HG02973 (cell line): Measurements from ENCODE around the gene FMO2.
"Not testable (repeated sequence)": the region's sequence is repeated elsewhere in the genome, so short reads cannot be mapped to it uniquely, and the experiment has no call there.

Experiments used
- ATAC-seq: cut with Tn5 transposase; IDR thresholded peaks from one replicate; pipeline ENCODE4 v1.9.1; 2021; ENCODE audit warnings: moderate library complexity; ENCODE audit not compliant: unreplicated experiment

FMO2 gene

DNA sequence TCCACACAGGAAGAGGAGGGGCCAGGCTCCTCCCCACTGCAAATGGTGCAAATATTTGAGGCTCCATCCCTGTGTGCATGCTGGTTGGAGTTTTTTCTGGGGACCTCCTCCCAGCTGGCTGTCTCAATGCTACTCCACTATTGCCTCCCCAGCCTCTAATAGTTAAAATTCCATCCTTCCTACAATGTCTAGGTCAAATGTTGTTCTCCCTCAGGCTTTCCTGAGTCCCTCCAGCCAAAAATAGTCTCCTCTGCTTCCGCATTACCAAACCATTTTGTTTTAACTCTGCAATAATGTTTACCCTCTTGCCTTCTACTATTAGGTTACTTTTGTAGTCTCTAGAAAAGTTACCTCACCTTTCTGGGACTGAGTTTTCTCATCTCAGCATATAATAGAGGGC lies 33.6 kb downstream of the FMO2 start:
- ATAC-seq: no peak

DNA sequence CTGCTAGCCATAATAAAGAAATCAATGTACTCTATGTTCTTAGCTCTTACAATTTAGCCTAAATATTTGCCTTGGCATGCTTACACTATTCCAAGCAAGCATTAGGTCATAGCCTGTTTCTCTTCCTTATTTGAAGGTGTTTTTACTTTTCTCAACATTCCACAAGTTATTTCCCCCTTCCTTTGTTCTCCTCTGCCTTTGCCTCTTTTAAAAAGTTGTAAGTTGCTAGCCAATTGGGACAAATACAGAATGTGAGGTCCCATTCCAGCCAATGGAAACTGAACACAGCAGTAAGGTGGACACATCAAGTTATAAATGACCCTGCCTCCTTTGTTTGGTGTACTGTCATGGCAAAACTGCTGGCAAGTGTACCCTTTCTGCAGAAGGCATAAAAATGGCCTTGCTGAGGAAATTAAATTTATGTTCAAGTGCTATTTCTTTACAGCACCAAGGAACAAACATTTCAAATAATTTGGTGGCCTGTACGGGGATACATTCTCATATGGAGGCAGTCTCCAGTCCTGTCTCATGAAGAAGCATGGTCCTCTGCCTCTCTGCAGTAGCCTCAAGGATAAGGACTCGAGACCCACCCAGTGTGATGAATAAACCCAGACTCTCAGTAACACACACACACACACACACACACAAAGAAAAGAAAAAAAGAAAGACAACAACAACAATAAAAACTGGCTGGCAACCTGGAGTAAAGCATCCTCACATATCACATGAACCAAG lies 34.4 kb downstream of the FMO2 start:
- no peak for ATAC-seq

DNA sequence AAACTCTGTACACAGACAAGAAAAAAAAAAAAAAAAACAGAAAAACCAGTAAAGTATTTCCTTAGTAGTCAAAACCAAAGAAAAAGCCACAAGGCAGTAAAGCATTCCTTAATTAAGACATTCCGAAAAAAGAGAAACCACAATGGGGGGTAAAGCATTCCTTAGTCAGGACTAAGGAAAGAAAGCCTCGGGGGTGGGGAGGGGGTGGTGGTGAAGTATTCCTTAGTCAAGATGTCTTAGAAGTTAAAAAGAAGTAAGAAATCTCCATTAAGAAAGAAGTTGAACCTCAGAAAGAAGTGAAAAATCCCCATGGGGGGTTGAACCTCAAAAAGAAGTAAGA lies 35.0 kb downstream of the FMO2 start:
- no peak for ATAC-seq

DNA sequence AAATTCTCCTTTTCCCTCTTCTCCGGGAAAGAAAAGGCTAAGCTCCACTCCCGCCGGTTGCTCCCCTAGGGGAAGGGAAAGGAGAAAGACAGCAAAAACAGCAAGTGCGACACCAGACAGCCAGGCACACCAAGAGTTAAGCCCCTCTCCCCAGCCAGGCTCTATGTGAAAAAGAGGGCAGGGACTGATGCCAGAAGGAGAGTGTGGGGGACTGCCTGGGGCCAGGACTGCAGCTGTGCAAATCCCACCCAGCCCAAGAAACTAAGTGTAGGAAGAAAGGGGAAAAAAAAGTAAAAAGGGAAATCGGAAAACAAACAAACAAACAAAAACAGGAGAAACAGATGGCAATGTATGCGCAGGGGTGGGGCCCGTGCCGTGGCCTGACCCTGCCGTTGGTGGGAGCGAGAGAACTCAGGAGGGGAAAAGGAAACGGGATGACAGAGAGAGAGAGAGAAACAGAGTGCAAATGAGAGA lies 35.5 kb downstream of the FMO2 start:
- ATAC-seq: no peak

DNA sequence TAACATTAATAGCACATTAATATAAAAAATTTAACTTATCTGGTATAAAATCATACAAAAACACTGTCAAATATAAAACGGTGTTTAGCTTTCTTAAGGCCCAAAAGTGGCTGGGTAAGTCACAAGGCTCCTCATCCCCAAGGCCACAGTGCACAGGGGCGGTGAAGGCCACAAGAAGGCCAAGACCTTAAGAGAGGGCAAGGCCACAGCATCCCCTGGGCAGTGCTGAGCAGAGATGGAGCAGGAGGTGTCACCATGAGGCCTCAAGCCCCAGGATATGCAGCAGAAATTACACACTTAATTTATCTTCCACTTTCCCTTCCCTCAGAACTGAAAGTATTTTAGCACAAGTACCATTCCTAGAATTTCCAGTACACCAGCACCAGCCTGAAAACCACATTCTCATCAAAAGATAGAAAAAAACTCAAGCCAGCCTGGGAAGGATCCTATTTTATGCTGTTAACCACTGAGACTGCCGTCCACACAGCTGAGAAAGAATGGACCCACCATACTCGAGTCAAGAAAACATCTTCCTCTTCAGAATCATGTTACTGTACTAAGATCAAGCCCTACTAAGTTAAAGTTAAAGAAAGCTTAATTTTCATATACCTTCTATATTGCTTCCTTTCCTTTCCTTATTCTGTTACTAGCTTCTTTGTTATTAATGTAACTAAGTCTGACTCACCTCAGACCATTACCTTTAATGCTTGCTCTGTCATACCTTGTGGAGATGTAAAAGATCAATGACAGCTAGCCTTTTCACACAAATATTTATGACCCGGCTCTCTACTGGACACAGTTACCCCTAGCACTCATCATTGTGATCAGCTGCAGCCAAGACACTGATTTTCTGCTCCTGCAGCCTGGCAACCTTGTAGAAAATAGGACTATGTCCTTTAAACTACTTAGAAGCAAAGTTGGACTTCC lies 36.8 kb downstream of the FMO2 start:
- ATAC-seq: no peak

DNA sequence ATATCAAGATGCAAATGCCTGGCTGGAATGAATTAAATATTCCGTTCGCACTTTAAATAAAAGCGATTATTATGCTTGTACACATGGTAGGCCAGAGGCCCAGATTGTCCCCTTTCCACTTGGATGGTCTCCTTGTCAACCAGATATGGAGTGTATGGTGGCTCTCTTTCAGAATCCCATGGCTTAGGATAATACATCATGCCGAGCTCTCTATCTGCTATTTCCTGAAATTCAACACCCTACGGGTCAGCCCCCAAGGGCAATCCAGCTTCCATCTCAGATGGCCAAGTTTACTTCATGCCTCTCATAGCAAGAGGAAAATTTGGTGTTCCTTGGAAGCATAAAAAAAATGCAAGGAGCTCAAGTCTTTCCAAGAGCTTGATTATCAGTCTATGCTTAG lies 37.8 kb downstream of the FMO2 start:
- ATAC-seq: no peak

DNA sequence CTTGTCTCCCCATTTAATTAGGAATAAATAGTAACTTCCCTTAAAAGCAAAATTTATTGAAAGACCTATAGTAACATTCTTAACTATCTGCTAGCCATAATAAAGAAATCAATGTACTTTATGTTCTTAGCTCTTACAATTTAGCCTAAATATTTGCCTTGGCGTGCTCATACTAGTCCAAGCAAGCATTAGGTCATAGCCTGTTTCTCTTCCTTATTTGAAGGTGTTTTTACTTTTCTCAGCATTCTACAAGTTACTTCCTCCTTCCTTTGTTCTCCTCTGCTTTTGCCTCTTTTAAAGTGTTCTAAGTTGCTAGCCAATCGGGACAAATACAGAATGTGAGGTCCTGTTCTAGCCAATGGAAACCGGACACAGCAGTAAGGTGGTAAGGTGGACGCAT lies 39.2 kb downstream of the FMO2 start:
- not testable (repeated sequence) for ATAC-seq

DNA sequence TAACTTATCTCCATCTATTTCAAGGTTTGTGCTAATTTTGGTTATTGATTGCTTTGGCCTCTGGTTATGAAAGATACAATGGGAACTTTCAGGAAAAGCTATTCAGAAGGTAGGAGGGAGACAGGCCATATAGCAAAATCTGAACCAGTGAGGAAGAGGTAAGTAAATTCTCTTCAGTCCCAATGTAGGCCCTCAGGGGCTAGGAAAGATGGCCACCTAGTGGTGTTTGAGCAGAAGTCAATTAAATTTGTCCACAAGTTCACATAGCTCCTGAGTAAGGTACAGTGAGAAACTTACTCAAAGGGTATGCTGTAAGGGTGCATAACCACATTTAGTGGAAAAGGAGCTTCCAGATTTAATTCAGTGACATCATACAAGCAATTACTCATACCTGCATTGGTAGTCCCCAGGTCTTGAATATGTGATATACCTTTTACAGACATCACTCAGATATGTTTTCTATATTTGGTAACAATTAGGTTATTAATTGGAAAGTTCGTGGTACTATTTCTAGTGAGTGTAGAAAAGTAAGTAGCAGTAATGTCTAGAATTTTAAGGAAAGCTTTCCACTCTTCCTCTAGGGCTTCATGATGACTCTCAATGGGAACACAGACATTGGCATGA lies 41.8 kb downstream of the FMO2 start:
- peak; percentile 96 for ATAC-seq

DNA sequence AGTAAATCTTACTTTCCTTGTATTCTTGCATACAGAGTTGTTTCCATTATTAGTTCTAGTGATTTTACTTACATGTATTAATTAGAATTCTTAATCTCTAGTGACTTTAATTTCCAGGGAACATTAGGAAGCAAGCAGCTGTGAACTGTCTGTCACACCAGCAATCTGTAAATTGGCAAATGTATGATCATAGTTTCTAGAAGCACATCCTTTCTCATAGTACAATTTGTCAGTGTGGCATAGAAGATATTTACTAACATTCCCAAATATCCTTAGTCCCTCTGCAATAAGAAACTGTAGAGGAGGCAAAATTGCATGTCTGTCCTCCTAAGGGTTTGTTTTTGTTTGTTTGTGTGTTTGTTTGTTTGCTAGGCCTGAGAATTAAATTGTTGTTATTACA lies 46.2 kb downstream of the FMO2 start:
- ATAC-seq: no peak

DNA sequence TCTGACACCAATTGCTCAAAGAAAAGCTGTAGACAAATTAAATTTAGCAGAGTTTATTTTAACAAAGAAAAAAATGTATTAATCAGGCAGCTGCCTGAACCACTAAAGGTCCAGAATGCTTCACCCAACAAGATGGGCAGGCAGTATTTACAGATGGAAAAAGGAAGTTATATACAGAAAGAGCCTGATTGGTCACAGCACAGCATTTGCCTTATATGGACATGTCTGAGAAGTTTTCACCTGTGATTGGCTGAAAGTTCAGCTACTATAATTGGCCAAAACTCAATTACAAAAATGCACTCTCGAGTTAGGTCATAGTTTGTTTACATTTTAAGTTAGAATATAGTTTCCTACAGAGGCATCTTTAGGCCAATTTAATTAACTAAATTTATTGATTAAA lies 48.1 kb downstream of the FMO2 start:
- ATAC-seq: no peak

DNA sequence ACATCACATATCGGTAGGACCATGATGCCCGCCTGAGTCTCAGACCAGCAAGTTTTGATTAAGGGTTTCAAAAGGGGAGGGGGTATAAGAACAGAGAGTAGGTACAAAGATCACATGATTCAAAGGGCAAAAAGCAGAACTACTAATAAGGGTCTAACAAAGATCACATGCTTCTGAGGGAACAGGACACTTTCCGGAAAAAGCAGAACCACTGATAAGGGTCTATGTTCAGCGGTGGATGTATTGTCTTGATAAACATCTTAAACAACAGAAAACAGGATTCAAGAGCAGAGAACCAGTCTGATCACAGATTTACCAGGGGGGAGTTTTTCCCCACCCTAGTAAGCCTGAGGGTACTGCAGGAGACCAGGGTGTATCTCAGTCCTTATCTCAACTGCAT lies 51.1 kb downstream of the FMO2 start:
- not testable (repeated sequence) for ATAC-seq

DNA sequence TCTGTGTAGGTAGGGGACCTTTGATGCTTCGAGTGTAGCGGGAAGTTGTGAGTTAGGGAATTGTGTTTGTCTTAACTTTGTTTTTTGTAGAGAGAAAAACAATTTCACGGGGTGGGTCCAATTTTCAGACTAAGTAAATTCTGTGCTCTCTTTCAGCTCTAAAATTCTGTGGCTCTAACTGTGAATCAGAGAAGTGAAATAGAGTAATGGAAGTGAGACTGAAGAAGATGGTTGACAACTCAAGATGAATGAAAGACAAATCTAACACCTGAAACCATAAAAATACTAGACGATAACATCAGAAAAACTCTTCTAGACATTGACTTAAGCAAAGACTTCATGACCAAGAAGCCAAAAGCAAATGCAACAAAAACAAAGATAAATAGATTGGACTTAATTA lies 58.8 kb downstream of the FMO2 start:
- ATAC-seq: no peak

DNA sequence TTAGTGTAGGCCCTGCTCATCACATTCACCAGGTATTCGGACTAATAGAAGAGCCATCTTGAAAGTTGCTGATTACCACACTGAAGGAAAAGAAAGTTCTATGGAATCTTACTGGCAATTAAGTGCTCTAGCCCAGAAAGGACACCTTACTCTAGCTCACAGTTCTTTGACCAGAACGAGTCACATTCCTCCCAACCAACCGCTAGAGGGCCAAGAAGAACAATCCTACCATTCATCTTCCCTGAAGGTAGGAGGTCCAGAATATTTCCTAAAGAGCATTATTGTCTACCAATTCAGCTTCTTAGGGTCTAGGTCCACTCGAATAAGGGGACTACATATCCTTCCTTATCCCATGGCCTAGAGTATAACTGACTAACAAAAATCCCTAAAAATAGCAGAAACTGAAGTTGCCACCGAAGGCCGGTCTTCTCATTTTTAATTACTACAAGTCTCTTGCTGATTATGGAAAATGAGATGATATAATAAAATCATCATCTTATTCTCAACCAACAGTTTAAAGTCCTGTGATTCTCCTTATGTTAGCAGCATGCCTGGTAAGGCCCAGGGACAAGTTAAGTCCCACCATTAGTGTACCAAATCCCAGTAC lies 60.5 kb downstream of the FMO2 start:
- ATAC-seq: peak; percentile 89

DNA sequence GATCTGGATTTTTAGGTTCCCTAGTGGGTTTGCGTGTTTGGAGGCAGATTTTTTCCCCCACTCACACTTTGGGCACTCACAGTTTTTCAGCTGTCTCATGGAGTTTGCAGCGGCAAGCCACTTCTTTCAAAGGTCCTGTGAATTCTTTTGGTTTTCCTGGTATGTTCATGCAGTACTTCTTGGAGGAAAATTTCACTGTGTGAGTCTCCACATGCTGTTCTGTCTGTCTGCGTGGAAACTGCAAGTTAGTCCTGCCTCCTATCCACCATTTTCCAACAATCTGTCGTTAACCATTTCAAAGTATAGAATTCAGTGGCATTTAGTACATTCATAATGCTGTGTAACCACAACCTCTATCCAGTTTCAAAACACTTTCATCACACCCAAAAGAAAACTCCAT lies 62.4 kb downstream of the FMO2 start:
- ATAC-seq: no peak

DNA sequence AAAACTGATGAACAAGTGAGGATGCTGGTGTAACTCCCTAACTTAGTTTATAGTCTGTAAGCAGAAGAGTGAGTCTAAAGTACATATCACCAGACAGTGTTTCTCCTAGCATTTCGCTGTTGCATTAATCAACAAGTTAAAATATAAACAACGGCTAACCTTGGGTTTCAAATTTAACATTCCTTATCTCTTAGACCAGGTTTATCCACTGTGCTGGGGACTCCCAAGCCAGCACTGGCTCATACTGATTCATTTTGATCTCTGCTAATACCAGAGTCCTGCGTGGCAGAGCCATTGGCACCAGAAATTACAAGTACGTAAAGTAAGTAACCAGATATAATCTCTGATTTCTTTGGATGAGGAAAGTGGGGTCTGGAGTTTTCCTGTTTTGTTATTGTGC lies 63.2 kb downstream of the FMO2 start, which contains the start of gene FMO1:
FMO1 (plus strand) TSS at position 193 of the 400 bp plus-strand sequence. CDS start 9,594 bp downstream, outside the sequence.
- ATAC-seq: no peak

DNA sequence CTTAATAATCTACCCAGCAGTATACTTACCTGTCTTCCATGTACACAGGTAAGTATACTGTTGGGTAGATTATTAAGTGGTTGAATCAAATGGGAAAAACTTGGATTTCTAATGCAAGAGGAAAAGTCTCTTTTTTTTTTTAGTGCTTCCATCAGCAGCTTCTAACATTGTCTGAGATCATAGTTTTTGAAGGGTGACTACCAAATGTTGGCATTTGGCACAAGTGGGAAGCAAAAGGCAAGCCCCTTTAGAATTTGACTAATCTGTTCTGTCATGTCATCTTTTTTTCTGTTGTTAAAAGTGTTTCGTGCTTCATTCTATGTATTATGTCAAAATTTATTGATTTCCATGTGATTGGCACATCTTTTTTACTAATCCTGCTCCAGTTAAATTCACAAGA lies 63.7 kb downstream of the FMO2 start:
- no peak for ATAC-seq

DNA sequence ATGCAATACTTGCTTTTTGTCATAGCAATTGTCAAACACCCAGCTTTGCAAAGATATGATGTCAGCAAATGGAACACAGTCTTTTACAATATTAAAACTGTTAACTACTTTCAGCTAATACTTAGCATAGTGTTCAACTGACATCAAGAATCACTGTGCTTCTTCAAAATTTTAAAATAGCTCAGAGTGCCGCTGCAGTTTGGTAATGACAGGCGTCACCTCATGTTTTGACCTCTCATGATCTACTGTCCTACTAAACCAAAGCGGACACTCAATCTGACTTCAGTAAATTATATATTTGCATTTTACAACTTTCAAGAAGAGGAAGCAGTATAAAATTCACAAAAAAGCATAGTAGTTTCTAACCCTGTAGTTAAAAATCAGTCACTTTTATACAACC lies 65.2 kb downstream of the FMO2 start:
- no peak for ATAC-seq

DNA sequence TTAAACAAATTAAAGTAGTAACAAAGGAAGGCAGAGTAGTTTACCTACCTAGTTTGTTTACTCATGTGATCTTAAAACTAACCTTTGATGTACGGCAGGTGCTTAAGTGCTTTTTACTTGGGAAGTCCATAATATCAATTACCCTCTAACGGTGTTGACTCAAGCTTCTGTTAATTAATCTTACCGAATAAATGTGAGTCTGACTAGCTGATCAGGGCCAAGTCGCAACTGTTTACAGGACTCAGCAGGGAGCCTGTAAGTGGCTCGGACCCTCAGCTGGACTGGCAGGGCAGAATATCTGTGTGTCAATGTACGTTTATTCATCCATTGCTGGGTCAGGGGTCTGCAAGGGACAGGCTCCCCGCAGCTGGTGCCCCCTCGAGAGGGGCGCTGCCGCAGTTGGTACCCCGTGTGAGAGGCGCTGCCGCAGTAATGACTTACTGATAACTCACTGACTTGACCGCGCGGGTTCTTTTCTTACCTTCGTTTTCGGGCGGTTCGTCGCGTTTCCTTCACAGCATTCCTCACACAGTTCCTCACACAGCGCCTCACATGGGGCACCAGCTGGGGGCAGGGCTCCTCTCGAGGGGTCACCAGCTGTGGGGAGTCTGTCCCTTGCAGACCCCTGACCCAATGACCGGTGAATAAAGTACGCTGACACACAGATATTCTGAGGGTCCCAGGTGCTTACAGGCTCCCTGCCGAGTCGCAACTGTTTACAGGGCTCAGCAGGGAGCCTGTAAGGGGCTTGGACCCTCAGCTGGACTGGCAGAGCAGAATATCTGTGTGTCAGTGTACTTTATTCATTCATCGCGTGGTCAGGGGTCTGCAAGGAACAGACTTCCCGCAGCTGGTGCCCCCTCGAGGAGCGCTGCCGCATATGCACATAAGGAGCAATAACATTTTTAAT lies 66.2 kb downstream of the FMO2 start:
- ATAC-seq: peak; percentile 58

DNA sequence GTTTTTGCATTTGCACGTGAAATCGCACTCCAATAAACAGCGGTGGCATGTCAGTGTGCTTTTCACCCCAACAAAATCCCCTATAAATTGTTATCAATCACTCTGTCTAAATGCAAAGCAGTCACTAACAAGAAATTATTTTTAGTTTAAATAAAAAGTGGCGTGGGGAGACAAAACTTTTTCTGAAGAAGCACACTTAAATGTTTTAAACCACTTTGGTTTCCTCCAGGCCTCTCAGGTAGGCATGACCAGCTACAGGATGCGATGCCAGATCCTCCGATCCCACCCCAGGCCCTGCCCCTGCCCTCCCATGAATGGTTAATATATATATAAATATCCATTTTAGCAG lies 66.8 kb downstream of the FMO2 start:
- ATAC-seq: no peak

DNA sequence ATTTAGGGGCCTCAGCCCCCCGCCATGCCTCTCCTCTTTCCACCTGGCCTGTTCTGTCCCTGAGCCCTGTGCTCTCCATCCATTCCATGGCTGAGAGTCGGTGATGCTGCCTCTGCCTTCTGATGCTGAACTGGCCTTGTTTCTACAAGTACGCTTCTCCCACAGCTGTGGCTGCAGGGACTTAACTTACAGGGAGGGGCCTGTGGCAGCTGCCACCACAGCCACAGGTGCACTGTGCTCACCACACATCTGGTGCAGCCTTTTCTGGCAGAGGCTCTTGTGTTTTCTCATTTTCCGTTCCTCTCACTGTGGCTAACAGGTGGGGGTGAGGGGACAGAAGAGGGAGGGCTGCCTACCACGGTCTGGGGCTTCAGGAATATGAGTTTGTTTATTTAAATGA lies 67.4 kb downstream of the FMO2 start:
- ATAC-seq: peak; percentile 92
